NT2/D1 (cell line): ENCODE measurements around the gene CNR2.

Experiments used
- SUZ12 ChIP-seq: IDR thresholded peaks from 2 replicates; pipeline ENCODE4 v1.6.1; 2011; ENCODE audit not compliant: insufficient read length, insufficient read depth; ENCODE audit errors: extremely low read depth
- YY1 ChIP-seq: IDR thresholded peaks from 2 replicates; pipeline ENCODE4 v1.6.1; 2011; ENCODE audit not compliant: insufficient read length, insufficient read depth
- ZNF274 ChIP-seq: IDR thresholded peaks from 2 replicates; pipeline ENCODE4 v1.6.1; 2011; ENCODE audit warnings: mild to moderate bottlenecking, low read depth, low read length

- no peak for TF ChIP-seq YY1
- TF ChIP-seq ZNF274, result no peak
- TF ChIP-seq SUZ12, result no peak
These were observed 18.1 kb downstream of the CNR2 start for GRCh38 chr1:23895082-23895481.
